GM21723 (cell line): ENCODE data around the gene RABEPK.
"Not testable (repeated sequence)": the region's sequence is repeated elsewhere in the genome, so short reads cannot be mapped to it uniquely, and the experiment has no call there.

Experiments used
- ATAC-seq: cut with Tn5 transposase; IDR thresholded peaks from one replicate; pipeline ENCODE4 v1.9.1; 2021; ENCODE audit warnings: mild to moderate bottlenecking, moderate library complexity; ENCODE audit not compliant: unreplicated experiment

The RABEPK gene

GRCh38 chr9:125200216-125201047, at the start of gene RABEPK:
Gene RABEPK (plus strand): TSS chr9:125200542. CDS start chr9:125203014, 2,472 bp downstream.
- ATAC-seq: peak; percentile 97

- ATAC-seq: no peak
These were observed 48.6 kb upstream of the RABEPK start for GRCh38 chr9:125151730-125152129.

DNA sequence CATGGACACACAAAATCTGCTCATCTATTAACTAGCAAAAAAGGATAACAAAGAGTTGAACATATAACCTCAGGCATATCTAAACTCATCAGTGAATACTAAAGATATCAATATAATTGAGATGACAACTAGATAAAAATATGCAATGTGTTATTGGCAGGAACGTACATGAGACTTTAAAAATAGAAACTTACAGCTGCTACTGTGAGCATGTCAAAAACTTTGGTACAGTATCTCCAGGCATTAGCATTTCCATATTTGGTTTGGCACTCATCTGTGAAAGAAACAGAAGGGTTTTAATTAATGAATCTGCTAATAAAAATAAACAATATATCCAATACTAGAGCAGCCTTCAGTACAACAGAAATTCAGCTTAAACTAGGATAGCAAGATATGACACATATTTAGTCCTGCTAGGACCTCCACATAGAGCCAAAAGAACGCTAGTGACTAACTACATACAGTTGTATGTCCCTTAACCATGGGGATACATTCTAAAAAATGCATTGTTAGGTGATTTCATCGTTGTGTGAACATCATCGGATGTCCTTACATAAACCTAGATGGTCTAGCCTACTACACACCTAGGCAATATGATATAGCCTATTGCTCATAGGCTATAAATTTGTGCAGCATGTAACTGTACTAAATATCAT, 46.5 kb upstream of the RABEPK start:
- no peak for ATAC-seq

DNA sequence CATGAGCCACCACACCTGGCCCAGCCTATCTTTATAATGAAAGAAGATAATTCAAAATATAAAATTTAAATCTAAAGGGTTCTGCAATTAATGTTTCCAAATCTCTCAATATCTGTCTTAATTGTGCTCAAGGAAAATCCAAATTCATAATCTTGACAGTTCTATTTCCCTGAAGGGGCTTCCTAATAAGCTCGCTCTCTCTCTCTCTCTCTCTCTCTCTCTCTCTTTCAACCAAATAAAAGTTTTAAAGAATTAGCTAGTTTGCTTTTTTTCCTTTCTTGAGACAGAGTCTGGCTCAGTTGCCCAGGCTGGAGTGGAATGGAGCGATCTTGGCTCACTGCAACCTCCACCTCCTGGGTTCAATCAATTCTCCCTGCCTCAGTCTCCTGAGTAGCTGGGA, 43.8 kb upstream of the RABEPK start:
- no peak for ATAC-seq

GRCh38 chr9:125160750-125161149, 39.6 kb upstream of the RABEPK start:
- no peak for ATAC-seq

GRCh38 chr9:125161284-125161918, 38.9 kb upstream of the RABEPK start:
- no peak for ATAC-seq

GRCh38 chr9:125162891-125163290, 37.5 kb upstream of the RABEPK start:
- ATAC-seq: not testable (repeated sequence)

DNA sequence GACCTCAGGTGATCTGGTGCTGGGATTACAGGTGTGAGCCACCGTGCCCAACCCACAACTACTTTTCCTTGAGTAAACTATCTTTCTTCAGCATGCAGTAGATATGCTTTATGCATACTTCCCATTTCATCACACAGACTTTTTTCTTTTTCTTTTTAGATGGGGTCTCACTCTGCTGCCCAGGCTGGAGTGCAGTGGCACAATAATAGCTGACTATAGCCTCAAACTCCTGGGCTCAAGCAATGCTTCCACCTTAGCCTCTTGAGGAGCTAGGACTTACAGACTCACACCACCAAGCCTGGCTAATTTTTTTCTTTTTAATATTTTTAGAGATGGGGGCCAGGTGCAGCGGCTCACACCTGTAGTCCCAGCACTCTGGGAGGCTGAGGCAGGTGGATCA, 33.6 kb upstream of the RABEPK start:
- ATAC-seq: no peak

- no peak for ATAC-seq
These were observed 30.4 kb upstream of the RABEPK start for GRCh38 chr9:125169895-125170294.

GRCh38 chr9:125172031-125172755, 28.1 kb upstream of the RABEPK start:
- ATAC-seq: no peak

- ATAC-seq: no peak
These were observed 23.7 kb upstream of the RABEPK start for GRCh38 chr9:125176636-125177035.

DNA sequence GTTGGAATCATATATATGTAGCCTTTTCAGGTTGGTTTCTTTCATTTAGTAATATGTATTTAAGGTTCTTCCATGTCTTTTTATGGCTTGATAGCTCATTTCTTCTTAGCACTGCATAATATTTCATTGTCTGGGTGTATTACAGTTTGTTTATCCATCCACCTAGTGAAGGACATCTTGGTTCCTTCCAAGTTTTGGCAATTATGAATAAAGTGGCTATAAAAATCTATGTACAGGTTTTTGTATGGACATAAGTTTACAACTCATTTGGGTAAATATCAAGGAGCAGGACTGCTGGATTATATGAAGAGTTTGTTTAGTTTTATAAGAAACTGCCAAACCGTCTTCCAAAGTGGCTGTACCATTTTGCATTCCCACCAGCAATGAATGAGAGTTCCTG, 22.5 kb upstream of the RABEPK start:
- ATAC-seq: no peak

- ATAC-seq: not testable (repeated sequence)
These were observed 20.6 kb upstream of the RABEPK start for GRCh38 chr9:125179776-125180175.

DNA sequence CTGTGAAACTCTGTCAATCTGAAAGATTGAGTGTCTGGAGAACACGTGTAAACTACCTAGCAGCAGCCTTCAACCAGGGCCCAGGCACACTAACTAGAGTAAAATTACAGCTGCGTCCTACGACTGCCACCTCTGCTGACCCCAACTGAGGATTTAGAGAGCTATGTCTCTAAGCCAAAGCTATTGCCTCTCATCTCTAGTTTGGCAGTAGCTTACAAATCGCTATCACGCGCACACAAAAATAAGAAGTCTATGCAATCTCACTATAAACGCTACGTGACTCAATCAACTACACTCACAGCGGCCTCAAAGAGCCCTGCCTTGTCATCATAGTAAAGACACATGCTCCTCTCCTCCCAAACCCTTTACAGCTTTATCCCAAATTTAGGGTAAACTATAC, 19.5 kb upstream of the RABEPK start:
- no peak for ATAC-seq

GRCh38 chr9:125181756-125182155, 18.6 kb upstream of the RABEPK start:
- ATAC-seq: not testable (repeated sequence)

DNA sequence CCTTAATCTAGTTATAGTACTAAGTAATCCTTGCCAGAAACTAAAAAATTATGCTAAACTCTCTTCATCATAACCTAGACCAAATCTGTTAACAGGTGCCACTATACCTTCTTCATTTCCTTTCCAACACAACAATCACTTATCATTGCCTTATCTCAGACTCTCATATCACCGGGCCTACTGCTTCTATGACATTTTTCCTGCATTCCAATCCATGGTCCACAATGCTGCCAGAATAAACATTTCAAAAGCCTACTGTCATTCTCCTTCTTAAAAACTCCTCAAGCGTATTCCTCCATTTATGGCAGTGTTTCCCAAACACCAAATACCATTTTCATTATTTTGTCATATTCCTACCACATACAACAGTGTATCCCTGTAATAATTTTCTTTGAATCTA, 17.3 kb upstream of the RABEPK start:
- no peak for ATAC-seq

- ATAC-seq: no peak
These were observed 16.8 kb upstream of the RABEPK start for GRCh38 chr9:125183561-125183960.

- peak; percentile 24 for ATAC-seq
These were observed 11.4 kb upstream of the RABEPK start for GRCh38 chr9:125189011-125189360.

GRCh38 chr9:125189361-125190289, 10.7 kb upstream of the RABEPK start, which contains the start of gene PPP6C:
Gene PPP6C (minus strand): TSS chr9:125189803. CDS start chr9:125189718, 85 bp downstream.
- ATAC-seq: peak; percentile 96

DNA sequence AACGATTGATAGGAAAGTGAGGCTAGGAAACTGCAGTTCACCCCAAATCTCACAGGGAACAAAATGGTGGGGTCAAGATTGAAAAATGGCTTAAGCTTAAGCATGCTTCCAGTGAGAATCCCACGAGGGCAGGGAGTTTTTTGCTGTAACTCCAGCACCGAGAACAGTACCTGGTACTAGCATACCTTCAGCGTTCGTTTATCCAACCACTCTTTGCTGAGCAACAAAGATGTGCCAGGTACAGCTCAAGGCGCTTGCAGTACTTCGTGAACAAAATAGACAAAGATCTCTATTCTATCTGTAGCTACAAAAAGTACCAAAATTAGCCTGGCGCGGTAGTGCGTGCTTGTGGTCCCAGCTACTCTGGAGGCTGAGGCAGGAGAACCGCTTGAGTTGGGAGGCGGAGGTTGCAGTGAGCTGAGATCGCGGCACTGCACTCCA, 10.0 kb upstream of the RABEPK start:
- no peak for ATAC-seq
